Measurements from ENCODE around the gene ROBO4.

The ROBO4 gene

DNA sequence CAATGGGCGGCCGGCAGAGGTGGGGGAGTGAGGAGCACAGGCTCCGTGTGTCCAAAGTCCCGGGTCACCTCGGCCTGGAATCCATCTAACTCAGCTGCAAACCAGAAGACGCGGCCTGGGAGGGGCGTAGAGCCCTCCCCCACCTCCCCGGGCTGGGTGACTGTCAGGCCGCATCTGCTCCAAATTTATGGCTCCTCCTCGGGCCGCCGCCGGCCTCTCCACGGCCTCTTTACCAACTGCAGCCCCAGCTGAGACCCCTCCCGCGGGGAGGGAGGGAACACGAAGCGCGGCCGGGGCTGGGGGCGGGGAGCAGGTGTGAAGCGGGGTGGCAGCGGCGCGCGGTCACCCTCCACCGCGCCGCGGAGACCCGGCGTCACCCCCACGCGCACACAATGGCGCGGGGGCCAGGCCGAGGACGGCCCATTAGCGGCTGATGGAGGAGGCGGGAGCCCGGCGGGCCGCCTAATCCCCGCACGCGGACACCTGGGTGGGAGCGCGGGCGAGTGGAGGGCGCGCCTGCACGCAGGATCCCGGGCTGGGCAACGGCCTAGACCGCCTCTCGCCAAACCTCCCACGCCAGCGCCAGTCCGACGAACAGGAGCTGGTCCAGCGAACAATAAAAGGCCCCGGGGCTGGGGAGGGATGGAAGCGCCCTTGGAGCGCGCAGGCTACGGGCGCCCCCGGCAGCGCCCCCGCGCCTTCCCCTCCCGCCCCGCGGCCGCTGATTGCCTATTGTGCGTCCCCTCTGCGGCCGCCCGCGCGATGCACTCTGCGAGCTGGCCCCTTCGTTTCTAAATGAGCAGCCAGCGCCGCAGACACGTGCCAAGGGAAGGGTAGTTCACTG is 58.3 kb downstream of the ROBO4 start:
- no peak for DNase-seq

GRCh38 chr11:124838805-124839127 is 58.9 kb downstream of the ROBO4 start:
- DNase-seq: no peak

DNA sequence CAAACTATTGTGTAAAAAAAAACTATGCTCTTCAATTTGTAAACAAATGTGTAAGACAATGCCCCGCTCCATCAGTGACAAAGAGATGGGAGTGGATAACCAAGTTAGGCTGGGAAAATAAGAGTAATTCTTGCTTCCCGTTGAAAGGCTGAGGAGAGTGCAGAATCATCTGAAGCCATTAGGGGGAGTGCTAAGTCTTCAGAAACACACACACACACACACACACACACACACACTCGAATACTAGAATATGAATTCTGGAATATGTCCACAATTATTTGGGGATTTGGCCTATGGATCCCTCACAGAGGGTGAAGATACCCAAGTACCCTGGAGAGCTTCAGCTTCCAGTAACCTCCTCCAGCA is 60.2 kb downstream of the ROBO4 start:
- no peak for DNase-seq

DNA sequence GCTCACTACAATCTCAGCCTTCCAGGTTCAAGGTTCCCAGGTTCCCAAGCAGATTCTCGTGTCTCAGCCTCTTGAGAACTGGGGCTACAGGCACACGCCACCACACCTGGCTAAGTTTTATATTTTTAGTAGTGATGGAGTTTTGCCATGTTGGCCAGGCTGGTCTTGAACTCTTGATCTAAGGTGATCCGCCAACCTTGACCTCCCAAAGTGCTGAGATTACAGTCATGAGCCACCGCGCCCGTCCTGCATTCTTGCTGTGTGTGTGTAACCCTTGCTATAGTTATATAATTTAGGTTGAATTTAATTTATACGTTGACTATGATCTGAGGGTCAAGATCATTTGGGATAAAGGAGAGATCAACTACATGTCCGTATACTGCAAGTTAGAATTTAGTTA is 61.7 kb downstream of the ROBO4 start:
- no peak for DNase-seq

GRCh38 chr11:124834526-124835180 is 63.0 kb downstream of the ROBO4 start:
- DNase-seq: no peak

Measured in activated CD4-positive, alpha-beta T cell treated with anti-CD3 and anti-CD28 coated beads, Interleukin-2, amount 50 U/mL, for 48 hours (primary cell).